Liver (tissue), 3 donors: ENCODE results near the gene PDE4D.

Source experiments
- ATF3 ChIP-seq: IDR thresholded peaks from 2 replicates; pipeline ENCODE4 v1.6.1; 2016; ENCODE audit warnings: antibody characterized with exemption
- CTCF ChIP-seq: fragments of 150-350 bp; IDR thresholded peaks from 2 replicates; pipeline ENCODE4 v1.5.1; 2017; ENCODE audit warnings: improper control_type of control experiment, low read depth, low read length; ENCODE audit not compliant: missing input control
- JUND ChIP-seq, 2 donors: IDR thresholded peaks; 2 replicates each; pipeline ENCODE4 v1.6.1; 2016; ENCODE audit warnings: antibody characterized with exemption in 2 of 2
- MAX ChIP-seq: IDR thresholded peaks from 2 replicates; pipeline ENCODE4 v1.6.1; 2016; ENCODE audit warnings: antibody characterized with exemption
- REST ChIP-seq: IDR thresholded peaks from 2 replicates; pipeline ENCODE4 v1.6.1; 2016; ENCODE audit warnings: antibody characterized with exemption, mild to moderate bottlenecking
- RXRA ChIP-seq, 2 donors: IDR thresholded peaks; 2 replicates each; pipeline ENCODE4 v1.6.1; 2017 to 2018; ENCODE audit warnings: antibody characterized with exemption in 2 of 2, mild to moderate bottlenecking in 1 of 2
- TAF1 ChIP-seq: conservative IDR thresholded peaks from 2 replicates; pipeline ENCODE4 v1.6.1; 2016; ENCODE audit warnings: antibody characterized with exemption, mild to moderate bottlenecking
- YY1 ChIP-seq: IDR thresholded peaks from 2 replicates; pipeline ENCODE4 v1.6.1; 2016; ENCODE audit warnings: antibody characterized with exemption, mild to moderate bottlenecking
- donor health status: healthy.
- donor health status: healthy.

GRCh38 chr5:59571067-59571466 is 322.5 kb downstream of the PDE4D start:
- no peak for TF ChIP-seq CTCF
- TF ChIP-seq YY1, result no peak
- TF ChIP-seq RXRA (IDR thresholded peaks at IDR 0.05), result no peak
- TF ChIP-seq ATF3, result no peak
- TF ChIP-seq TAF1, result no peak
- no peak for TF ChIP-seq JUND (IDR thresholded peaks at IDR 0.05)
- TF ChIP-seq REST, result no peak
- TF ChIP-seq MAX, result no peak
